Nephron progenitor cell (in vitro differentiated cells): Measurements from ENCODE around the gene NMRK1.

Experiments
- DNase-seq: peaks from one replicate; pipeline ENCODE4 v3.0.0; 2021
- H3K27ac Mint-ChIP-seq: 2 replicates; pipeline ENCODE4 v1.8.0; 2021; ENCODE audit warnings: mild to moderate bottlenecking, moderate library complexity, mixed read lengths
- H3K27me3 Mint-ChIP-seq: 2 replicates; pipeline ENCODE4 v1.8.0; 2021; ENCODE audit warnings: mild to moderate bottlenecking, low read depth, mixed read lengths; ENCODE audit not compliant: poor library complexity
- H3K36me3 Mint-ChIP-seq: 2 replicates; pipeline ENCODE4 v1.8.0; 2021; ENCODE audit warnings: low read depth, mixed read lengths
- H3K4me1 Mint-ChIP-seq: 2 replicates; pipeline ENCODE4 v1.8.0; 2021; ENCODE audit warnings: mixed read lengths
- H3K4me3 Mint-ChIP-seq: 2 replicates; pipeline ENCODE4 v1.8.0; 2021; ENCODE audit warnings: mild to moderate bottlenecking, moderate library complexity, mixed read lengths
- H3K9me3 Mint-ChIP-seq: 2 replicates; pipeline ENCODE4 v1.8.0; 2021; ENCODE audit warnings: mild to moderate bottlenecking, moderate library complexity, mixed read lengths
- CTCF ChIP-seq: fragments of 200-600 bp; sonication (generic); IDR thresholded peaks from 2 replicates; pipeline ENCODE4 v1.5.0; 2021; ENCODE audit warnings: antibody characterized with exemption

The NMRK1 gene

GRCh38 chr9:75064307-75065025, 23.5 kb downstream of the NMRK1 start:
- Mint-ChIP-seq H3K4me3 (no peak overlapping the region), H3K27ac (no peak overlapping the region), H3K36me3 (no peaks in the 10 kb centered on the region), H3K4me1 (no peaks in the 10 kb centered on the region), H3K9me3 (peaks cover 3% of the 10 kb centered on the region), H3K27me3 (no peaks in the 10 kb centered on the region)
- TF ChIP-seq CTCF: no peak
- DNase-seq: no peak

- Mint-ChIP-seq H3K27me3 (no peaks in the 10 kb centered on the region), H3K4me1 (no peaks in the 10 kb centered on the region), H3K4me3 (no peak overlapping the region), H3K27ac (no peak overlapping the region), H3K9me3 (peaks cover 10% of the 10 kb centered on the region), H3K36me3 (no peaks in the 10 kb centered on the region)
- TF ChIP-seq CTCF: no peak
- no peak for DNase-seq
Observed at GRCh38 chr9:75063556-75064305, 24.2 kb downstream of the NMRK1 start.

- peaks cover 31% of the 10 kb centered on the region for H3K9me3 Mint-ChIP-seq
- H3K27ac Mint-ChIP-seq: no peak overlapping the region
- H3K27me3 Mint-ChIP-seq: peaks cover 4% of the 10 kb centered on the region
Observed at GRCh38 chr9:75061169-75061568, 26.8 kb downstream of the NMRK1 start.

GRCh38 chr9:75054368-75055001, 33.5 kb downstream of the NMRK1 start:
- no peaks in the 10 kb centered on the region for H3K4me1 Mint-ChIP-seq
- H3K36me3 Mint-ChIP-seq: no peaks in the 10 kb centered on the region
- no peak for DNase-seq
- H3K27ac Mint-ChIP-seq: no peak overlapping the region
- H3K4me3 Mint-ChIP-seq: no peak overlapping the region
- H3K9me3 Mint-ChIP-seq: peaks cover 36% of the 10 kb centered on the region
- peaks cover 16% of the 10 kb centered on the region for H3K27me3 Mint-ChIP-seq
- no peak for TF ChIP-seq CTCF

More at GRCh38 chr9:75061169-75061568, 26.8 kb downstream of the NMRK1 start:
- DNase-seq: no peak
- H3K4me1 Mint-ChIP-seq: no peaks in the 10 kb centered on the region
- TF ChIP-seq CTCF: no peak
- H3K36me3 Mint-ChIP-seq: no peaks in the 10 kb centered on the region
- no peak overlapping the region for H3K4me3 Mint-ChIP-seq

GRCh38 chr9:75053869-75054268, 34.1 kb downstream of the NMRK1 start:
- DNase-seq: no peak
- Mint-ChIP-seq H3K27ac (no peak overlapping the region), H3K9me3 (peaks cover 30% of the 10 kb centered on the region), H3K36me3 (no peaks in the 10 kb centered on the region), H3K4me3 (no peak overlapping the region), H3K4me1 (no peaks in the 10 kb centered on the region), H3K27me3 (peaks cover 16% of the 10 kb centered on the region)
- no peak for TF ChIP-seq CTCF
